Pancreas (tissue), 10 donors: Measurements from ENCODE around the gene GREM1. TPM values are rescaled to one million over a fixed set of nuclear protein-coding genes. Genes with fewer than 3 reads are reported as not detected.

Source experiments
- ATAC-seq, 4 donors: fragments of 200-7000 bp; cut with Tn5 transposase; one replicate each; pipeline versions ENCODE4 v1.8.0 to v1.9.1; 2020; ENCODE audit warnings: mild to moderate bottlenecking in 4 of 4, moderate library complexity in 4 of 4
- DNase-seq, 6 donors: peaks; one replicate each; pipeline ENCODE4 v3.0.0-alpha.2; 2020
- FAIRE-seq: peaks from 2 replicates; lab custom pipeline; 2012; peaks lifted over from hg19 to GRCh38; lab: Jason Lieb, UNC
- H3K27ac ChIP-seq, 4 donors: fragments of 200-600 bp; sonication (generic); 1 replicate in 3 of 4; 2 replicates in 1 of 4; pipeline versions ENCODE4 v1.5.0 to v1.8.0; 2020
- H3K27me3 ChIP-seq, 4 donors: fragments of 200-600 bp; one replicate each; pipeline ENCODE4 v1.8.0; 2021
- H3K36me3 ChIP-seq, 3 donors: fragments of 200-600 bp; sonication (generic) in 1 of 3; one replicate each; pipeline versions ENCODE4 v1.5.0 to v1.8.0; 2020 to 2021
- H3K4me1 ChIP-seq, 3 donors: fragments of 200-600 bp; one replicate each; pipeline ENCODE4 v1.8.0; 2021
- H3K4me3 ChIP-seq, 4 donors: fragments of 200-600 bp; sonication (generic) in 2 of 4; one replicate each; pipeline versions ENCODE4 v1.5.0 to v1.8.0; 2020 to 2021
- H3K9me3 ChIP-seq, 4 donors: fragments of 200-600 bp; one replicate each; pipeline ENCODE4 v1.8.0; 2021
- CTCF ChIP-seq, 4 donors: fragments of 200-600 bp; sonication (generic) in 3 of 4; IDR thresholded peaks; one replicate each; pipeline versions ENCODE4 v1.5.0 to v1.8.0; 2021; ENCODE audit warnings: antibody characterized with exemption in 4 of 4
- WGBS, 2 donors: extraction: QIAGEN DNeasy Blood & Tissue Kit; methylation state at CpG; one replicate each; pipeline ENCODE4 v1.1.7; 2013; 5-methylcytosine and 5-hydroxymethylcytosine counted together
- intact Hi-C, 3 donors: fragments of 100-400 bp; cut with DNase I; formaldehyde crosslinking; loops; one replicate each; pipeline versions ENCODE4 v1.11.1 to v1.14.2; 2022
- polyA plus RNA-seq, 2 donors: library from polyadenylated mRNA; stranded (reverse); fragments of 200-250 nt; gene quantifications; one replicate each; pipeline ENCODE4 v1.2.3, GENCODE V29; 2013
- total RNA-seq, 6 donors: library from RNA; stranded (reverse); fragmentation: NEBNext Ultra II Directional in 4 of 6; extraction: Animal tissue kit (Norgen Biotek cat#: 25700) in 4 of 6; gene quantifications; one replicate each; pipeline versions ENCODE4 v1.2.1 to v1.2.4, GENCODE V29; 2021 to 2023
- donor health status: healthy with polysubstance abuse.
- donor health status: DM: no; HTN: no; CAD: no; lungs with moderate emphysema.
- donor health status: DM: no; HTN: no; CAD: no.
- donor health status: control.
- donor health status: control.
- donor health status: Bipolar disorder and iron deficiency.
- donor health status: DM: yes; HTN: yes; CAD: no.
- donor health status: DM: no; HTN: no; CAD: no.
- donor health status: DM: no; HTN: no; CAD: no.
- donor health status: DM: yes; HTN: yes; CAD: no.

Gene GREM1
- total and polyA plus RNA-seq, 8 donors = 0.24 to 4.8 (median 0.83) TPM

GRCh38 chr15:32716216-32716914, 1.4 kb upstream of the GREM1 start:
- Histone ChIP-seq H3K4me3 (no peak overlapping the region), H3K27ac (no peak overlapping the region), H3K9me3 (no peaks in the 10 kb centered on the region), H3K27me3 (peaks cover 0 to 20% (median 4%) of the 10 kb centered on the region in 4 donors), H3K4me1 (no peaks in the 10 kb centered on the region), H3K36me3 (no peaks in the 10 kb centered on the region)
- ATAC-seq (no peak), DNase-seq (no peak), FAIRE-seq (no peak)
- 46 to 49% methylated on average over 13 of the region's 13 CpGs for WGBS, 2 donors
- no peak for TF ChIP-seq CTCF (IDR thresholded peaks at IDR 0.05)
- intact Hi-C loops = no loop called here

- H3K4me3 ChIP-seq = peak overlapping the region in 2 of 4 donors; percentile 48 to 53
- H3K27me3 ChIP-seq = peaks cover 0 to 20% (median 4%) of the 10 kb centered on the region in 4 donors
- ATAC-seq (no peak), FAIRE-seq (no peak), DNase-seq (no peak)
- intact Hi-C loops = no loop called here
- WGBS, 2 donors = 23 to 25% methylated on average over 21 of the region's 21 CpGs
- H3K27ac ChIP-seq = no peak overlapping the region
- no peak for TF ChIP-seq CTCF (IDR thresholded peaks at IDR 0.05)
- H3K9me3 ChIP-seq = no peaks in the 10 kb centered on the region
- H3K4me1 ChIP-seq = no peaks in the 10 kb centered on the region
- no peaks in the 10 kb centered on the region for H3K36me3 ChIP-seq
Measured at GRCh38 chr15:32716915-32717425, 834 bp upstream of the GREM1 start.

GRCh38 chr15:32718227-32718820, 520 bp downstream of the GREM1 start:
- Histone ChIP-seq H3K27ac (no peak overlapping the region), H3K4me1 (no peaks in the 10 kb centered on the region), H3K27me3 (peaks cover 0 to 20% (median 4%) of the 10 kb centered on the region in 4 donors), H3K9me3 (no peaks in the 10 kb centered on the region), H3K36me3 (no peaks in the 10 kb centered on the region), H3K4me3 (peak overlapping the region; percentile 1 to 53 (median 32))
- no peak for TF ChIP-seq CTCF (IDR thresholded peaks at IDR 0.05)
- no peak for FAIRE-seq
- peak in 3 of 6 donors; percentile 35 to 69 (median 62) for DNase-seq
- ATAC-seq = peak; percentile 45 to 71 (median 60)
- intact Hi-C loops = no loop called here
- 3 to 4% methylated on average over 57 to 60 of the region's 60 CpGs for WGBS, 2 donors

GRCh38 chr15:32718821-32719716, 1.3 kb downstream of the GREM1 start:
- DNase-seq (peak; percentile 9 to 77 (median 44)), FAIRE-seq (no peak), ATAC-seq (peak; percentile 73 to 83 (median 79))
- H3K27me3 ChIP-seq = peaks cover 0 to 20% (median 4%) of the 10 kb centered on the region in 4 donors
- peak overlapping the region; percentile 1 to 53 (median 32) for H3K4me3 ChIP-seq
- no peaks in the 10 kb centered on the region for H3K4me1 ChIP-seq
- intact Hi-C loops = no loop called here
- no peak overlapping the region for H3K27ac ChIP-seq
- WGBS, 2 donors = 2 to 3% methylated on average over 63 to 70 of the region's 70 CpGs
- H3K36me3 ChIP-seq = no peaks in the 10 kb centered on the region
- no peaks in the 10 kb centered on the region for H3K9me3 ChIP-seq
- no peak for TF ChIP-seq CTCF (IDR thresholded peaks at IDR 0.05)
